Pancreas (tissue), 10 donors: ENCODE data around the gene EAPP. TPM values are rescaled to one million over a fixed set of nuclear protein-coding genes. Genes with fewer than 3 reads are reported as not detected.

Experiments
- ATAC-seq, 4 donors: fragments of 200-7000 bp; cut with Tn5 transposase; one replicate each; pipeline versions ENCODE4 v1.8.0 to v1.9.1; 2020; ENCODE audit warnings: mild to moderate bottlenecking in 4 of 4, moderate library complexity in 4 of 4
- DNase-seq, 6 donors: peaks; one replicate each; pipeline ENCODE4 v3.0.0-alpha.2; 2020
- FAIRE-seq: peaks from 2 replicates; lab custom pipeline; 2012; peaks lifted over from hg19 to GRCh38; lab: Jason Lieb, UNC
- H3K27ac ChIP-seq, 4 donors: fragments of 200-600 bp; sonication (generic); 1 replicate in 3 of 4; 2 replicates in 1 of 4; pipeline versions ENCODE4 v1.5.0 to v1.8.0; 2020
- H3K27me3 ChIP-seq, 4 donors: fragments of 200-600 bp; one replicate each; pipeline ENCODE4 v1.8.0; 2021
- H3K36me3 ChIP-seq, 3 donors: fragments of 200-600 bp; sonication (generic) in 1 of 3; one replicate each; pipeline versions ENCODE4 v1.5.0 to v1.8.0; 2020 to 2021
- H3K4me1 ChIP-seq, 3 donors: fragments of 200-600 bp; one replicate each; pipeline ENCODE4 v1.8.0; 2021
- H3K4me3 ChIP-seq, 4 donors: fragments of 200-600 bp; sonication (generic) in 2 of 4; one replicate each; pipeline versions ENCODE4 v1.5.0 to v1.8.0; 2020 to 2021
- H3K9me3 ChIP-seq, 4 donors: fragments of 200-600 bp; one replicate each; pipeline ENCODE4 v1.8.0; 2021
- CTCF ChIP-seq, 4 donors: fragments of 200-600 bp; sonication (generic) in 3 of 4; IDR thresholded peaks; one replicate each; pipeline versions ENCODE4 v1.5.0 to v1.8.0; 2021; ENCODE audit warnings: antibody characterized with exemption in 4 of 4
- WGBS, 2 donors: extraction: QIAGEN DNeasy Blood & Tissue Kit; methylation state at CpG; one replicate each; pipeline ENCODE4 v1.1.7; 2013; 5-methylcytosine and 5-hydroxymethylcytosine counted together
- intact Hi-C, 3 donors: fragments of 100-400 bp; cut with DNase I; formaldehyde crosslinking; loops; one replicate each; pipeline versions ENCODE4 v1.11.1 to v1.14.2; 2022
- polyA plus RNA-seq, 2 donors: library from polyadenylated mRNA; stranded (reverse); fragments of 200-250 nt; gene quantifications; one replicate each; pipeline ENCODE4 v1.2.3, GENCODE V29; 2013
- total RNA-seq, 6 donors: library from RNA; stranded (reverse); fragmentation: NEBNext Ultra II Directional in 4 of 6; extraction: Animal tissue kit (Norgen Biotek cat#: 25700) in 4 of 6; gene quantifications; one replicate each; pipeline versions ENCODE4 v1.2.1 to v1.2.4, GENCODE V29; 2021 to 2023
- donor health status: healthy with polysubstance abuse.
- donor health status: DM: no; HTN: no; CAD: no; lungs with moderate emphysema.
- donor health status: DM: no; HTN: no; CAD: no.
- donor health status: control.
- donor health status: control.
- donor health status: Bipolar disorder and iron deficiency.
- donor health status: DM: yes; HTN: yes; CAD: no.
- donor health status: DM: no; HTN: no; CAD: no.
- donor health status: DM: no; HTN: no; CAD: no.
- donor health status: DM: yes; HTN: yes; CAD: no.

Gene EAPP
- total and polyA plus RNA-seq, 8 donors = 9.9 to 24.7 (median 15.4) TPM

GRCh38 chr14:34502545-34503225 is 36.8 kb downstream of the EAPP start:
- FAIRE-seq (no peak), ATAC-seq (no peak)
- no peak for TF ChIP-seq CTCF (IDR thresholded peaks at IDR 0.05)

GRCh38 chr14:34502001-34502400 is 37.5 kb downstream of the EAPP start:
- Histone ChIP-seq H3K4me3 (no peak overlapping the region), H3K9me3 (no peaks in the 10 kb centered on the region), H3K27ac (no peak overlapping the region), H3K27me3 (no peaks in the 10 kb centered on the region), H3K4me1 (no peaks in the 10 kb centered on the region), H3K36me3 (no peaks in the 10 kb centered on the region)
- WGBS, 2 donors = 74 to 85% methylated on average over 2 of the region's 2 CpGs
- TF ChIP-seq CTCF (IDR thresholded peaks at IDR 0.05) = no peak
- FAIRE-seq (no peak), ATAC-seq (no peak), DNase-seq (no peak)
- intact Hi-C loops = no loop called here

More at GRCh38 chr14:34502545-34503225, 36.8 kb downstream of the EAPP start:
- H3K4me3 ChIP-seq = no peak overlapping the region
- WGBS, 2 donors = 73 to 78% methylated on average over 2 of the region's 2 CpGs
- no peaks in the 10 kb centered on the region for H3K27me3 ChIP-seq
- H3K4me1 ChIP-seq = no peaks in the 10 kb centered on the region
- no peak for DNase-seq
- no peak overlapping the region for H3K27ac ChIP-seq
- no peaks in the 10 kb centered on the region for H3K9me3 ChIP-seq
- intact Hi-C loops = no loop called here
- H3K36me3 ChIP-seq = no peaks in the 10 kb centered on the region

GRCh38 chr14:34501004-34501580 is 38.4 kb downstream of the EAPP start:
- WGBS, 2 donors = 94 to 95% methylated on average over 4 of the region's 5 CpGs
- ATAC-seq (no peak), DNase-seq (no peak), FAIRE-seq (no peak)
- Histone ChIP-seq H3K4me3 (no peak overlapping the region), H3K9me3 (no peaks in the 10 kb centered on the region), H3K27me3 (no peaks in the 10 kb centered on the region), H3K27ac (no peak overlapping the region), H3K36me3 (no peaks in the 10 kb centered on the region), H3K4me1 (no peaks in the 10 kb centered on the region)
- intact Hi-C loops = no loop called here
- TF ChIP-seq CTCF (IDR thresholded peaks at IDR 0.05) = no peak

- Histone ChIP-seq H3K9me3 (no peaks in the 10 kb centered on the region), H3K36me3 (no peaks in the 10 kb centered on the region), H3K4me1 (no peaks in the 10 kb centered on the region), H3K27me3 (no peaks in the 10 kb centered on the region), H3K4me3 (no peak overlapping the region), H3K27ac (no peak overlapping the region)
- 75 to 81% methylated on average over 6 of the region's 6 CpGs for WGBS, 2 donors
- peak in 2 of 6 donors; percentile 22 to 43 for DNase-seq
- peak; percentile 67 to 95 (median 87) for ATAC-seq
- no peak for FAIRE-seq
- intact Hi-C loops = loop anchor here in 1 of 3 donors (10.0 kb wide), 1 partner anchor 164 kb away; no protein-coding TSS in a partner anchor
- peak in 3 of 4 donors; percentile 40 to 61 (median 55) for TF ChIP-seq CTCF (IDR thresholded peaks at IDR 0.05)
Observed at GRCh38 chr14:34498684-34499412, 40.7 kb downstream of the EAPP start.
